Sigmoid colon (tissue), 3 donors: ENCODE results near the gene LPCAT3.

Source experiments
- POLR2A ChIP-seq, 2 donors: fragments of 450-650 bp; IDR thresholded peaks; one replicate each; pipeline ENCODE4 v1.6.1; 2016; ENCODE audit warnings: antibody characterized with exemption in 2 of 2, mild to moderate bottlenecking in 2 of 2, moderate library complexity in 2 of 2
- TF ChIP-seq, protein P1 (sequence below), 4 experiments: fragments of 450-650 bp in 3 of 4; fragments of 200-600 bp in 1 of 4; IDR thresholded peaks; one replicate each; pipeline ENCODE4 v1.5.1; 2016 to 2019; ENCODE audit warnings: antibody characterized with exemption in 4 of 4, mild to moderate bottlenecking in 3 of 4, moderate library complexity in 2 of 4

GRCh38 chr12:6935371-6936193 lies 82.7 kb downstream of the LPCAT3 start:
- TF ChIP-seq, protein P1, sequence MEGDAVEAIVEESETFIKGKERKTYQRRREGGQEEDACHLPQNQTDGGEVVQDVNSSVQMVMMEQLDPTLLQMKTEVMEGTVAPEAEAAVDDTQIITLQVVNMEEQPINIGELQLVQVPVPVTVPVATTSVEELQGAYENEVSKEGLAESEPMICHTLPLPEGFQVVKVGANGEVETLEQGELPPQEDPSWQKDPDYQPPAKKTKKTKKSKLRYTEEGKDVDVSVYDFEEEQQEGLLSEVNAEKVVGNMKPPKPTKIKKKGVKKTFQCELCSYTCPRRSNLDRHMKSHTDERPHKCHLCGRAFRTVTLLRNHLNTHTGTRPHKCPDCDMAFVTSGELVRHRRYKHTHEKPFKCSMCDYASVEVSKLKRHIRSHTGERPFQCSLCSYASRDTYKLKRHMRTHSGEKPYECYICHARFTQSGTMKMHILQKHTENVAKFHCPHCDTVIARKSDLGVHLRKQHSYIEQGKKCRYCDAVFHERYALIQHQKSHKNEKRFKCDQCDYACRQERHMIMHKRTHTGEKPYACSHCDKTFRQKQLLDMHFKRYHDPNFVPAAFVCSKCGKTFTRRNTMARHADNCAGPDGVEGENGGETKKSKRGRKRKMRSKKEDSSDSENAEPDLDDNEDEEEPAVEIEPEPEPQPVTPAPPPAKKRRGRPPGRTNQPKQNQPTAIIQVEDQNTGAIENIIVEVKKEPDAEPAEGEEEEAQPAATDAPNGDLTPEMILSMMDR (IDR thresholded peaks at IDR 0.05), result no peak
- no peak for TF ChIP-seq POLR2A (IDR thresholded peaks at IDR 0.05)
